Measurements from ENCODE around the gene ENTPD2. TPM values are rescaled to one million over a fixed set of nuclear protein-coding genes. Genes with fewer than 3 reads are reported as not detected.
A peak's percentile ranks its signal among the peaks of the same experiment; 100 is the strongest.

Gene ENTPD2
- total RNA-seq, 1 experiment from 2014 or later, result 32.5 TPM

DNA sequence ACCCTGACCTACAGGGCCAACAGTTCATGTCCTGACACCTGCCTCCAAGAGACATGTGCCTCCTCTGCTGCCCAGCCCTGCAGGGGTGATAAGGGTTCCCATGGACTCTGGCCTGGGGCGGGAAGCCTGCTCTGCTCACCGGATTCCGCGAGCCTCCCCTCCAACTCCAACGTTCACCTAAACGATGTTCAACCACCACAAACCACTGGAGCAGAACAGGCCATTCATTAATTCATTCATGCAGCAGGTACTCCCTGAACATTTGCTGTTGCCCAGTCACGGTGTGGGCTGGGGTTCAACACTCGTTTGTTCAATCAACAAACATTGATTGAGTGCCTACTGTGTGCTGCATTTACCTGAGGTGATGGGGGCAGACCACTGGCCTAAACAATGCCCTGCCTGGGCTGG lies 20.1 kb upstream of the ENTPD2 start:
- intact Hi-C loops (cut with micrococcal nuclease), result no loop called here
- H2AFZ ChIP-seq (ENCODE audit: low read depth, low read length, poor library complexity, severe bottlenecking), result no peak overlapping the region
- peaks cover 20 to 46% of the 10 kb centered on the region in 2 experiments for H3K4me1 ChIP-seq (ENCODE audit: control insufficient read depth in 1 of 2, insufficient read depth in 2 of 2, low read length in 2 of 2)
- 0 out of 4 replicates have a peak, but pooled peaks cover 0 to 4% of the 10 kb centered on the region in 2 experiments for H3K36me3 ChIP-seq (ENCODE audit: control insufficient read depth in 1 of 2, insufficient read depth in 2 of 2, low read length in 2 of 2)
- no TSS peak for BruUV-seq (replicated peaks)
- no peak overlapping the region for H3K4me2 ChIP-seq (ENCODE audit: low read length)
- peaks cover 15% of the 10 kb centered on the region for H3K79me2 ChIP-seq (ENCODE audit: insufficient read depth, low read length)
- H3K27ac ChIP-seq (ENCODE audit: low read depth, low read length), result no peak overlapping the region
- H3K9ac ChIP-seq (ENCODE audit: low read length), result no peak overlapping the region
- ATAC-seq, result no peak
- POLR2A ChIA-PET, result no interaction called here
- no peaks in the 10 kb centered on the region for H3K9me2 ChIP-seq (ENCODE audit: insufficient read depth)
- CTCF ChIA-PET, result no interaction called here
- TF ChIP-seq, protein P1, sequence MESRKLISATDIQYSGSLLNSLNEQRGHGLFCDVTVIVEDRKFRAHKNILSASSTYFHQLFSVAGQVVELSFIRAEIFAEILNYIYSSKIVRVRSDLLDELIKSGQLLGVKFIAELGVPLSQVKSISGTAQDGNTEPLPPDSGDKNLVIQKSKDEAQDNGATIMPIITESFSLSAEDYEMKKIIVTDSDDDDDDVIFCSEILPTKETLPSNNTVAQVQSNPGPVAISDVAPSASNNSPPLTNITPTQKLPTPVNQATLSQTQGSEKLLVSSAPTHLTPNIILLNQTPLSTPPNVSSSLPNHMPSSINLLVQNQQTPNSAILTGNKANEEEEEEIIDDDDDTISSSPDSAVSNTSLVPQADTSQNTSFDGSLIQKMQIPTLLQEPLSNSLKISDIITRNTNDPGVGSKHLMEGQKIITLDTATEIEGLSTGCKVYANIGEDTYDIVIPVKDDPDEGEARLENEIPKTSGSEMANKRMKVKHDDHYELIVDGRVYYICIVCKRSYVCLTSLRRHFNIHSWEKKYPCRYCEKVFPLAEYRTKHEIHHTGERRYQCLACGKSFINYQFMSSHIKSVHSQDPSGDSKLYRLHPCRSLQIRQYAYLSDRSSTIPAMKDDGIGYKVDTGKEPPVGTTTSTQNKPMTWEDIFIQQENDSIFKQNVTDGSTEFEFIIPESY (IDR thresholded peaks at IDR 0.05; ENCODE audit: extremely low read depth, insufficient replicate concordance, low read length), result no peak
- TF ChIP-seq ZNF274 (IDR thresholded peaks at IDR 0.05; ENCODE audit: low read depth, low read length) (no peak), TCF7L2 (IDR thresholded peaks at IDR 0.05; ENCODE audit: borderline replicate concordance, extremely low read depth, insufficient read depth, insufficient read length) (no peak), FOSL1 (IDR thresholded peaks at IDR 0.05; ENCODE audit: low read depth) (no peak)
- H3K9me3 ChIP-seq (ENCODE audit: control insufficient read depth in 1 of 2, insufficient read depth in 1 of 2, low read depth in 1 of 2, low read length in 2 of 2), result no peaks in the 10 kb centered on the region
- no peak for DNase-seq (ENCODE audit: low read depth, low spot score)
- RAD21 ChIA-PET (ENCODE audit: low non-redundant PET in 1 of 2, low total read pairs in 2 of 2, uncharacterized antibody in 2 of 2, unreplicated experiment in 2 of 2), result no interaction called here
- no peaks in the 10 kb centered on the region for H4K20me1 ChIP-seq (ENCODE audit: insufficient read depth)
- no peaks in the 10 kb centered on the region for H3K27me3 ChIP-seq (ENCODE audit: insufficient read depth, low read length)
- no peak overlapping the region for H3K4me3 ChIP-seq (replicated peaks in 1 of 2; ENCODE audit: low read depth in 1 of 2, low read length in 2 of 2)

DNA sequence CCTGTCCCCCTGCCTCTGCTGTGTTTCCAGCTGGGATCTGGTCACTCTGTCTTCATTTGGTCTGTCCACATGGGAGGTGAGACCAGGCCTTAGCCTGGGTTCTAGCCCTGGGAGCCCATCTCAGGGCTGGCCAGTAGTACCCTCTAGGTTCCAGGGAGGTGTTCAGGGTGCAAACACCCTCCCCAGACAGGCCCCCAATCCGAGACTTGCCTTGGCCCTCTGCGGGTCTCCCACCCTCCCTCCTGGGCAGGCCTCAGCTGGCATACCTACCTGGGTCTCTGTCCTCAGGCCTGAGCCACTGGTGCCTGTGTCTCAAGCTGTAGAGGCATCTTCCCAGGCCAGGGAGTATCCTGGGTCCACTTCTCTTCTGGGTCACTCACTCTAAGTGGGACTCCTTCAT lies 17.4 kb upstream of the ENTPD2 start:
- CTCF ChIA-PET, result interaction anchor here (1.5 to 4.7 kb wide), 6 partner anchors 14 to 156 kb away, joined by 6 to 49 read pairs (median 12); partner anchors contain the start of genes MAN1B1, NPDC1 and RNF224
- Histone ChIP-seq H3K4me1 (ENCODE audit: control insufficient read depth in 1 of 2, insufficient read depth in 2 of 2, low read length in 2 of 2) (peaks cover 24 to 42% of the 10 kb centered on the region in 2 experiments), H2AFZ (ENCODE audit: low read depth, low read length, poor library complexity, severe bottlenecking) (no peak overlapping the region), H3K27me3 (ENCODE audit: insufficient read depth, low read length) (no peaks in the 10 kb centered on the region), H3K4me3 (replicated peaks in 1 of 2; ENCODE audit: low read depth in 1 of 2, low read length in 2 of 2) (peak overlapping the region; percentile 80 to 82), H3K9me3 (ENCODE audit: control insufficient read depth in 1 of 2, insufficient read depth in 1 of 2, low read depth in 1 of 2, low read length in 2 of 2) (no peaks in the 10 kb centered on the region), H3K27ac (ENCODE audit: low read depth, low read length) (peak overlapping the region; percentile 64), H3K79me2 (ENCODE audit: insufficient read depth, low read length) (peaks cover 38% of the 10 kb centered on the region), H3K36me3 (ENCODE audit: control insufficient read depth in 1 of 2, insufficient read depth in 2 of 2, low read length in 2 of 2) (no peaks in the 10 kb centered on the region; a peak in 1 of 4 replicates), H4K20me1 (ENCODE audit: insufficient read depth) (no peaks in the 10 kb centered on the region; the same call in 1 of the 2 replicates), H3K9me2 (ENCODE audit: insufficient read depth) (no peaks in the 10 kb centered on the region), H3K9ac (ENCODE audit: low read length) (peak overlapping the region; percentile 89), H3K4me2 (ENCODE audit: low read length) (peak overlapping the region; percentile 93)
- intact Hi-C loops (cut with micrococcal nuclease), result no loop called here
- POLR2A ChIA-PET, result interaction anchor here (0.9 to 5.1 kb wide), 2 partner anchors 14 to 169 kb away, joined by 4 to 43 read pairs; partner anchors contain the start of genes MAN1B1 and TUBB4B
- ATAC-seq, result no peak
- BruUV-seq (replicated peaks), result no TSS peak
- no peak for DNase-seq (ENCODE audit: low read depth, low spot score)
- peak; percentile 8 for TF ChIP-seq POLR2A (IDR thresholded peaks at IDR 0.05; ENCODE audit: borderline replicate concordance, extremely low read depth, insufficient read depth, insufficient read length)
- no peak for TF ChIP-seq YY1 (IDR thresholded peaks at IDR 0.05; ENCODE audit: extremely low read depth, insufficient replicate concordance, low read depth, low read length)
- RAD21 ChIA-PET (ENCODE audit: low non-redundant PET in 1 of 2, low total read pairs in 2 of 2, uncharacterized antibody in 2 of 2, unreplicated experiment in 2 of 2), result interaction anchor here in 1 of 2 experiments (0.5 kb wide), 1 partner anchor 80 kb away, joined by 11 read pairs; no protein-coding TSS in a partner anchor

Data from HCT116 (cell line).